HG02840 (cell line): ENCODE results near the gene ZNF324.
"Not testable (repeated sequence)": the region's sequence is repeated elsewhere in the genome, so short reads cannot be mapped to it uniquely, and the experiment has no call there.

Experiments
- ATAC-seq: cut with Tn5 transposase; IDR thresholded peaks from one replicate; pipeline ENCODE4 v1.9.1; 2021; ENCODE audit warnings: mild to moderate bottlenecking, moderate library complexity, moderate number of reproducible peaks; ENCODE audit not compliant: unreplicated experiment, low FRiP score

Gene ZNF324

GRCh38 chr19:58498316-58499020, 31.6 kb downstream of the ZNF324 start:
- peak; percentile 2 for ATAC-seq

- ATAC-seq, result peak; percentile 81
Measured at GRCh38 chr19:58499021-58499927, 32.4 kb downstream of the ZNF324 start.

GRCh38 chr19:58500242-58500641, 33.4 kb downstream of the ZNF324 start:
- ATAC-seq, result no peak

GRCh38 chr19:58507602-58508223, 40.8 kb downstream of the ZNF324 start:
- not testable (repeated sequence) for ATAC-seq

- ATAC-seq, result no peak
Measured at GRCh38 chr19:58509731-58510083, 42.8 kb downstream of the ZNF324 start.

GRCh38 chr19:58510084-58510862, 43.4 kb downstream of the ZNF324 start:
- no peak for ATAC-seq

GRCh38 chr19:58511353-58512208, 44.7 kb downstream of the ZNF324 start, which contains the start of gene SLC27A5:
SLC27A5 (minus strand) TSS chr19:58511992; CDS start chr19:58511955, 37 bp downstream.
- no peak for ATAC-seq

- no peak for ATAC-seq
Measured at GRCh38 chr19:58513213-58513693, 46.4 kb downstream of the ZNF324 start.

- ATAC-seq, result peak; percentile 60
Measured at GRCh38 chr19:58513694-58514563, 47.0 kb downstream of the ZNF324 start.

GRCh38 chr19:58514564-58515022, 47.7 kb downstream of the ZNF324 start:
- no peak for ATAC-seq

GRCh38 chr19:58515259-58515658, 48.4 kb downstream of the ZNF324 start:
- no peak for ATAC-seq

GRCh38 chr19:58516246-58516836, 49.5 kb downstream of the ZNF324 start:
- ATAC-seq, result no peak

GRCh38 chr19:58516964-58517833, 50.3 kb downstream of the ZNF324 start:
- ATAC-seq, result no peak

- ATAC-seq, result no peak
Measured at GRCh38 chr19:58518256-58519086, 51.6 kb downstream of the ZNF324 start.

- ATAC-seq, result no peak
Measured at GRCh38 chr19:58519087-58519354, 52.1 kb downstream of the ZNF324 start.
